Peyer's patch (tissue), 4 donors: ENCODE measurements around the gene VAMP2. TPM values are rescaled to one million over a fixed set of nuclear protein-coding genes. Genes with fewer than 3 reads are reported as not detected.
A peak's percentile ranks its signal among the peaks of the same experiment; 100 is the strongest.

Source experiments
- DNase-seq, 3 donors: peaks; one replicate each; pipeline ENCODE4 v3.0.0-alpha.2; 2017 to 2019
- H3K27ac ChIP-seq, 4 donors: fragments of 200-600 bp; sonication (generic); one replicate each; pipeline ENCODE4 v1.5.1; 2016 to 2019
- H3K27me3 ChIP-seq, 2 donors: fragments of 200-600 bp; sonication (generic); one replicate each; pipeline ENCODE4 v1.5.1; 2019
- H3K36me3 ChIP-seq, 3 donors: fragments of 200-600 bp; sonication (generic); one replicate each; pipeline ENCODE4 v1.5.1; 2016 to 2019
- H3K4me1 ChIP-seq, 4 donors: fragments of 200-600 bp; sonication (generic); one replicate each; pipeline ENCODE4 v1.5.1; 2016 to 2019
- H3K4me3 ChIP-seq, 4 donors: fragments of 200-600 bp; sonication (generic); 1 replicate in 3 of 4; 2 replicates in 1 of 4; pipeline ENCODE4 v1.5.1; 2016 to 2019; ENCODE audit warnings: mild to moderate bottlenecking in 1 of 4
- H3K9me3 ChIP-seq, 4 donors: fragments of 200-600 bp; sonication (generic); one replicate each; pipeline ENCODE4 v1.5.1; 2016 to 2019; ENCODE audit warnings: mild to moderate bottlenecking in 1 of 4
- CTCF ChIP-seq, 6 experiments: fragments of 450-650 bp in 4 of 6; fragments of 200-600 bp in 2 of 6; sonication (generic) in 1 of 6; IDR thresholded peaks; one replicate each; pipeline ENCODE4 v1.5.1; 2017 to 2019; ENCODE audit warnings: antibody characterized with exemption in 6 of 6, mild to moderate bottlenecking in 3 of 6, moderate library complexity in 1 of 6
- POLR2A ChIP-seq, 2 donors: fragments of 450-650 bp; IDR thresholded peaks; one replicate each; pipeline ENCODE4 v1.5.1; 2017; ENCODE audit warnings: antibody characterized with exemption in 2 of 2, mild to moderate bottlenecking in 2 of 2, moderate library complexity in 2 of 2
- total RNA-seq, 4 donors: library from RNA; depleted of rRNA; stranded (reverse); fragments of >200 nt; gene quantifications; one replicate each; pipeline ENCODE4 v1.1.0, GENCODE V29; 2016

VAMP2 gene
- total RNA-seq, 4 donors from 2014 or later: 10.7 to 40.2 (median 32.4) TPM

- Histone ChIP-seq H3K36me3 (peaks cover 0 to 64% (median 9%) of the 10 kb centered on the region in 3 donors), H3K4me1 (peaks cover 2 to 33% (median 26%) of the 10 kb centered on the region in 4 donors), H3K9me3 (no peaks in the 10 kb centered on the region), H3K27ac (peak overlapping the region in 2 of 4 donors; percentile 91 to 99), H3K4me3 (no peak overlapping the region), H3K27me3 (no peaks in the 10 kb centered on the region)
- no peak for TF ChIP-seq CTCF (IDR thresholded peaks at IDR 0.05)
- TF ChIP-seq POLR2A (IDR thresholded peaks at IDR 0.05): no peak
- DNase-seq: no peak
Observed at GRCh38 chr17:8149419-8150193, 13.1 kb downstream of the VAMP2 start.

- DNase-seq: no peak
- H3K4me3 ChIP-seq: no peak overlapping the region
- peaks cover 2 to 27% (median 23%) of the 10 kb centered on the region in 4 donors for H3K4me1 ChIP-seq
- TF ChIP-seq CTCF (IDR thresholded peaks at IDR 0.05): no peak
- no peak for TF ChIP-seq POLR2A (IDR thresholded peaks at IDR 0.05)
- peaks cover 0 to 74% (median 9%) of the 10 kb centered on the region in 3 donors for H3K36me3 ChIP-seq
- no peaks in the 10 kb centered on the region for H3K27me3 ChIP-seq
- peak overlapping the region in 1 of 4 donors; percentile 3 for H3K27ac ChIP-seq
- no peaks in the 10 kb centered on the region for H3K9me3 ChIP-seq
Observed at GRCh38 chr17:8148560-8148959, 14.2 kb downstream of the VAMP2 start.

GRCh38 chr17:8147805-8148404 is 14.8 kb downstream of the VAMP2 start:
- Histone ChIP-seq H3K27me3 (no peaks in the 10 kb centered on the region), H3K4me3 (no peak overlapping the region), H3K36me3 (peaks cover 0 to 81% (median 9%) of the 10 kb centered on the region in 3 donors), H3K27ac (peak overlapping the region in 1 of 4 donors; percentile 3), H3K9me3 (no peaks in the 10 kb centered on the region), H3K4me1 (peaks cover 2 to 23% (median 17%) of the 10 kb centered on the region in 4 donors)
- TF ChIP-seq POLR2A (IDR thresholded peaks at IDR 0.05) (no peak), CTCF (IDR thresholded peaks at IDR 0.05) (no peak)
- no peak for DNase-seq

- peaks cover 0 to 17% (median 12%) of the 10 kb centered on the region in 4 donors for H3K4me1 ChIP-seq
- DNase-seq: no peak
- no peaks in the 10 kb centered on the region for H3K9me3 ChIP-seq
- H3K27ac ChIP-seq: peak overlapping the region in 1 of 4 donors; percentile 10
- no peak overlapping the region for H3K4me3 ChIP-seq
- peaks cover 0 to 87% (median 9%) of the 10 kb centered on the region in 3 donors for H3K36me3 ChIP-seq
- no peaks in the 10 kb centered on the region for H3K27me3 ChIP-seq
- TF ChIP-seq POLR2A (IDR thresholded peaks at IDR 0.05): no peak
- no peak for TF ChIP-seq CTCF (IDR thresholded peaks at IDR 0.05)
Observed at GRCh38 chr17:8147141-8147804, 15.5 kb downstream of the VAMP2 start.

- Histone ChIP-seq H3K9me3 (no peaks in the 10 kb centered on the region), H3K4me3 (no peak overlapping the region), H3K4me1 (peaks cover 0 to 16% (median 12%) of the 10 kb centered on the region in 4 donors), H3K27ac (peak overlapping the region in 1 of 4 donors; percentile 10), H3K27me3 (no peaks in the 10 kb centered on the region), H3K36me3 (peaks cover 0 to 94% (median 9%) of the 10 kb centered on the region in 3 donors)
- no peak for DNase-seq
- TF ChIP-seq POLR2A (IDR thresholded peaks at IDR 0.05) (no peak), CTCF (IDR thresholded peaks at IDR 0.05) (no peak)
Observed at GRCh38 chr17:8146381-8147140, 16.2 kb downstream of the VAMP2 start.
